Effector CD8-positive, alpha-beta T cell (primary cell): ENCODE results near the gene APC2.

Source experiments
- DNase-seq: peaks from one replicate; lab custom pipeline; 2025; lab: John Stamatoyannopoulos, UW

The APC2 gene

GRCh38 chr19:1446713-1447481 lies 3.0 kb upstream of the APC2 start:
- no peak for DNase-seq

- DNase-seq: no peak
These were observed 2.4 kb upstream of the APC2 start for GRCh38 chr19:1447504-1447903.

- DNase-seq: no peak
These were observed 2.0 kb upstream of the APC2 start for GRCh38 chr19:1447944-1448343.

DNA sequence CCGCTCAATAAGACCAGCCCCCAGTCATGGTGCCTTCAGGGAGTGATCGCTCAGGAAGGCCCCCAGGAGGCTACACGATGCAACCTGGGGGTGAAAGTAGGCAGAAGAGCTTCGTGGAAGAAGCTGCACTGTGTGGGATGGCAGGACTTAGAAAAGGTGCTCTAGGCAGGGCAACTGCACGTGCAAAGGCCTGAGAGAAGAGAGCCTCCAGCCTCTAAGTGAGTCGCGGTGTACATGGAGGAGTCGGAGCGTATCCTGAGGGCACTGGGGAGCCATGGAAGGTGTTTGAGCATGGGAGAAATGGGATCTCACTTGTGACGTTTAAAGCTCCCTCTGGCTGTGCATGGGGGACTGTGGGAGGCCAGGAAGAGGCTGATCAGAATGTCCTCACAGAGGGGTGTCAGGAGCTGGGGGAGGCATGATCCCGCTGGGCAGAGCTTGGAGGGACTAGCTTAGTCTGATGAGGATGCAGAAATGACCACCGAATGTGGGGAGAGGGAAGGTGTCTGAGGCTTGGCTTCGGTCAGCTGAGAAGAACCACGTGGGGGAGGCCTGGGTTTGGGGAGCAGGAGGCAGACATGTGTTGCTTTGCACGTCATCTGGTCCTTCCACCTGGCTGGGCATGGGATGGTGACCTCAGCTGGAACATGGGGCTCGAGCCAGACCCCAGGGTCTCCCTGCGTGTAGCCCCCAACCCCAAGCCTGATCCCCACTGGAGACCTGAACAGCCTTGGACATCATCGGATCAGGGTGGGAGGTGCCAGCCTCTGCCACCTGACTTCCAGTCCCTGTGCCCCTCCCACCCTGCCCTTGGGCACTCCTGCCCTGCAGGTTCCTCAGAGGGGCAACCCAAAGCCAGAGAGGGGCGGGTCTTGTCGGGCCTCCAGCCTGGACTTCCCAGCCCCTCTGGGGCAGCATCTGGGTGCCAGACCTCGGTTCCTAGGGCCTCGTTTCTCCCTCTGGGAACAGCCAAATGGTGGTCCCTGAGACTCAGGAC lies 1.1 kb downstream of the APC2 start:
- no peak for DNase-seq

DNA sequence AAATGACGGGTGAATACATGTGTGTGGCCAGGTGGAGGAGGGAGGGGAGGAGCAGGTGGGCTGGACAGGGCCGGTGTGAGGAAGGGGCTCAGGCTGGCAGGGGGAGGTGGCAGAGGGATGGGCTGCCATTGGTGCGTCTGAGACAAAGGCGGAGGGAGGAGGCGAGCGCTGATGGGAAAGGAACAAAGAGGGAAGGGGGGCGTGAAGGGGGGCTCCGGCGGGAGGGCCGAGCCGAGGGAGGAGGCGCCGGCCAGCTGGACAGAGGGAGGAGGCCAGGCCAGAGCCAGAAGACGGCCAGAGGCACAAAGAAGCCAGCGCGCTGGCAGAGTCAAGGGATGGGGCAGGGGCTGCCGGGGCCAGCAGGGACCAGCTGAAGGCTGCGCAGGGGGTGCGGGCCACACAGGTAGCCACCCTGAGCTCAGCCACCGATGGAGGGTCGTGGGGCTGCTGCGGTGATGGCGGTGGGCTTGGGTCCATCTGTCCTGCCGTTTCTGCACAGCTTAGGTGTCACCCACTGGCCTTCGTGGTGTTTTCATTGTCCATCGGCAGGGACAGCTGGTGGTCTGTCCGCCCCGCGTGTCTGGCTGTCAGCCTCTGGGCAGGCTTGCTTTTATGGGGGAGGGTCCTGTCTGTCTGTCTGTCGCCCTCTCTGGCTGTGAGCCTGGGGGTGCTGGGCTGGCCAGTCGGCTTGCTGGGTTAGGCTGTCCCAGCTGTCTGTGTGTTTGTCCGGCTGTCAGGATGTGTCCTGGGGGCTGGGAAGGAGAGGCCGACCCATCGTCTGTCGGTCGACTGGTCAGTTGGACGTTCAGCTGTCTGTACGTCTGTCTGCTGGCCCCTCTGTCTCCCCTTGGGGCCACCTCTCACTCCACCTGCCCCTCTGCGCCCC lies 2.2 kb downstream of the APC2 start:
- no peak for DNase-seq

- no peak for DNase-seq
These were observed 3.0 kb downstream of the APC2 start for GRCh38 chr19:1452802-1453524.

- DNase-seq: no peak
These were observed 3.8 kb downstream of the APC2 start for GRCh38 chr19:1453525-1454364.

GRCh38 chr19:1455002-1455335 lies 5.0 kb downstream of the APC2 start:
- no peak for DNase-seq

GRCh38 chr19:1455336-1456120 lies 5.6 kb downstream of the APC2 start:
- DNase-seq: peak; percentile 58

DNA sequence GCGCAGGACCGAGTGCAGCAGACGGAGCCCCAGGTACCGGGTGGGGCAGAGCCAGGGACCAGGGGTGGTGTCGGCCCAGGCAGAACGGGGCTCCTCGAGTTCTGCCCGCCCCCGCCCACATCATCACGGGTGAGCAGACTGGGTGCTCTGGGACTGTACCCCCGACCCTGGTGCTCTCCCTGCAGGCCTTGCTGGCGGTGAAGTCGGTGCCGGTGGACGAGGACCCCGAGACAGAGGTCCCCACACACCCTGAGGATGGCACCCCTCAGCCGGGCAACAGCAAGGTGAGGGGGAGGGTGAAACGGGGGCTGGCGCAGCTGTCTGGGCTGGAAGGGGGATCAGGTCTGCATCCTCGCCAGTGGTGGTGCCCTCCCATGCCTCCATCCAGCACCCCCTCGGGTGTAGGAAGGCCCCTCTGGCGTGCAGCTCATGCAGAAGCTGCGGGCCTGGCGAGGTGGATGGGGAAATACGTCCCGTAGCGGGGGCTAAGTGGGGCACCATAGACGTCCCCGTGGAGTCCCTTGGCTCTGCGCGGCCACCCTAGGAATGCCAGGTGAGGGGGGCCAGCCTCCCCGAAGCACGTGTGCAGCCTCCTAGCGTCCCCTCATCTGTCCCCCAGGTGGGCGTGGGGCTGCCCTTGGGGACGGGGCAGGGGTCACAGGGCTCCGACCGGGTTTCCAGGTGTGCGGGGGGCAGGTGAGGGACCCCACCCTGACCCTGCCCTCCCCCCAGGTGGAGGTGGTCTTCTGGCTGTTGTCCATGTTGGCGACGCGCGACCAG lies 6.4 kb downstream of the APC2 start:
- no peak for DNase-seq

GRCh38 chr19:1457031-1457739 lies 7.3 kb downstream of the APC2 start:
- no peak for DNase-seq

- no peak for DNase-seq
These were observed 8.0 kb downstream of the APC2 start for GRCh38 chr19:1457892-1458291.

DNA sequence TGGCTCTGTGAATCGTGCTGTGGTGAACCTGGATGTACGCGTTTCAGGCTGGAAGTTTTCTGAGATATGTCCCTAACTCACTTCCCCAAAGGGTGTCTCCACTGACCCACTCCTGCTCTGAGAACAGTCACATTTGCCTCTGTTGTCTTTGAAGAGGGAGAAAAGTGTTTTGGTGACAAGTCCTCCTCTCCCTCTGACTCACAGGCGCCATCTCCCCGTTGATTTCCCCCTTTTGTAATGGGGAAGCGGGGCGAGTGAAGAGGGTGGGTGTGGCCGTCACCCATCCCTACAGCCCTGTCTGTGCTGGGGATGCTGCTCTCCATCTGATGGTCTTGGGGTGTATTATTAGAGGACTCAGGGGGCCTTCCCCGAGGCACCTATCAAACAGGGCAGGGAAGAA lies 9.6 kb downstream of the APC2 start:
- DNase-seq: no peak

GRCh38 chr19:1460033-1460995 lies 10.4 kb downstream of the APC2 start:
- no peak for DNase-seq

- no peak for DNase-seq
These were observed 11.9 kb downstream of the APC2 start for GRCh38 chr19:1461862-1462261.

GRCh38 chr19:1465191-1466016 lies 15.5 kb downstream of the APC2 start:
- no peak for DNase-seq
